GM19468 (cell line): ENCODE data around the gene FNBP1.

Source experiments
- ATAC-seq: cut with Tn5 transposase; IDR thresholded peaks from one replicate; pipeline ENCODE4 v1.9.1; 2021; ENCODE audit warnings: mild to moderate bottlenecking, moderate library complexity, moderate number of reproducible peaks; ENCODE audit not compliant: unreplicated experiment; ENCODE audit errors: extremely low read depth

The FNBP1 gene

GRCh38 chr9:129868023-129868871 lies 174.7 kb downstream of the FNBP1 start:
- ATAC-seq, result no peak

- ATAC-seq, result no peak
These were observed 175.6 kb downstream of the FNBP1 start for GRCh38 chr9:129867136-129868022.

- no peak for ATAC-seq
These were observed 176.4 kb downstream of the FNBP1 start for GRCh38 chr9:129866394-129867135.

- ATAC-seq, result no peak
These were observed 177.2 kb downstream of the FNBP1 start for GRCh38 chr9:129865668-129866320.

GRCh38 chr9:129864991-129865647 lies 177.9 kb downstream of the FNBP1 start:
- no peak for ATAC-seq

- ATAC-seq, result no peak
These were observed 179.8 kb downstream of the FNBP1 start for GRCh38 chr9:129863059-129863690.

- no peak for ATAC-seq
These were observed 181.6 kb downstream of the FNBP1 start for GRCh38 chr9:129861447-129861827.

- ATAC-seq, result no peak
These were observed 182.1 kb downstream of the FNBP1 start for GRCh38 chr9:129860653-129861446.

GRCh38 chr9:129858167-129858962 lies 184.6 kb downstream of the FNBP1 start:
- no peak for ATAC-seq

GRCh38 chr9:129857207-129857606 lies 185.8 kb downstream of the FNBP1 start:
- ATAC-seq, result no peak

GRCh38 chr9:129854588-129855110 lies 188.3 kb downstream of the FNBP1 start:
- no peak for ATAC-seq

GRCh38 chr9:129853614-129854013 lies 189.4 kb downstream of the FNBP1 start:
- no peak for ATAC-seq

GRCh38 chr9:129852579-129852978 lies 190.4 kb downstream of the FNBP1 start:
- no peak for ATAC-seq

- ATAC-seq, result no peak
These were observed 191.2 kb downstream of the FNBP1 start for GRCh38 chr9:129851821-129852220.

- no peak for ATAC-seq
These were observed 192.0 kb downstream of the FNBP1 start for GRCh38 chr9:129850821-129851550.

- no peak for ATAC-seq
These were observed 193.1 kb downstream of the FNBP1 start for GRCh38 chr9:129849901-129850300.
